Measurements from ENCODE around the gene LINGO3.

DNA sequence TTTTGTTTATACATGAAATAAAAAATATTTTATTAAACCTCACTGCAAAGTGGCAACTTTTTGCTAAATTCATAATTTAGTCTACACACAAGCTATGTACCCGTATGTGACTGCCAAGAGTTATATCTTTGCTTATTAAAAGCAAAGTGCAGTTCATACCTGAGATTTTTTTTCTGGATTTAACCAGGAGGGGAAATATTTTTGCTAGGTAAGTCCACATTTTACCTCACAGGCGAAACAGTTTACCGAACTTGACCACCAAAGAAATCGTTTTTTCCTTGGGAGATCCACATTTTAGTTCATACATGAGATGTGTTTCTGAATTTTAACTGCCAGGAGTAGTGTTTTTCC lies 39.5 kb downstream of the LINGO3 start:
- TF ChIP-seq SIX5 (IDR thresholded peaks at IDR 0.05; ENCODE audit: low read depth, low read length) (no peak), RFX5 (IDR thresholded peaks at IDR 0.05; ENCODE audit: borderline replicate concordance, low read depth, low read length) (no peak), EZH2 (IDR thresholded peaks at IDR 0.05; ENCODE audit: low read depth, low read length, severe bottlenecking) (no peak), BRCA1 (IDR thresholded peaks at IDR 0.05; ENCODE audit: low read depth, low read length) (no peak), BCL11A (IDR thresholded peaks at IDR 0.05; ENCODE audit: low read depth in 2 of 2, low read length in 2 of 2) (no peak), GABPA (IDR thresholded peaks at IDR 0.05; ENCODE audit: borderline replicate concordance, insufficient read depth, low read length) (no peak), POLR2AphosphoS5 (IDR thresholded peaks at IDR 0.05; ENCODE audit: low read depth, low read length) (no peak), RAD21 (IDR thresholded peaks at IDR 0.05 in 1 of 2, conservative IDR thresholded peaks at IDR 0.05 in 1 of 2; ENCODE audit: low read depth in 2 of 2, low read length in 2 of 2) (no peak), CEBPB (IDR thresholded peaks at IDR 0.05; ENCODE audit: low read depth, low read length) (no peak), HDAC6 (IDR thresholded peaks at IDR 0.05; ENCODE audit: low read depth, low read length) (no peak), POLR2A (IDR thresholded peaks at IDR 0.05; ENCODE audit: control extremely low read depth in 1 of 2, low read depth in 2 of 2, low read length in 2 of 2) (no peak)
- TF ChIP-seq, protein P1, sequence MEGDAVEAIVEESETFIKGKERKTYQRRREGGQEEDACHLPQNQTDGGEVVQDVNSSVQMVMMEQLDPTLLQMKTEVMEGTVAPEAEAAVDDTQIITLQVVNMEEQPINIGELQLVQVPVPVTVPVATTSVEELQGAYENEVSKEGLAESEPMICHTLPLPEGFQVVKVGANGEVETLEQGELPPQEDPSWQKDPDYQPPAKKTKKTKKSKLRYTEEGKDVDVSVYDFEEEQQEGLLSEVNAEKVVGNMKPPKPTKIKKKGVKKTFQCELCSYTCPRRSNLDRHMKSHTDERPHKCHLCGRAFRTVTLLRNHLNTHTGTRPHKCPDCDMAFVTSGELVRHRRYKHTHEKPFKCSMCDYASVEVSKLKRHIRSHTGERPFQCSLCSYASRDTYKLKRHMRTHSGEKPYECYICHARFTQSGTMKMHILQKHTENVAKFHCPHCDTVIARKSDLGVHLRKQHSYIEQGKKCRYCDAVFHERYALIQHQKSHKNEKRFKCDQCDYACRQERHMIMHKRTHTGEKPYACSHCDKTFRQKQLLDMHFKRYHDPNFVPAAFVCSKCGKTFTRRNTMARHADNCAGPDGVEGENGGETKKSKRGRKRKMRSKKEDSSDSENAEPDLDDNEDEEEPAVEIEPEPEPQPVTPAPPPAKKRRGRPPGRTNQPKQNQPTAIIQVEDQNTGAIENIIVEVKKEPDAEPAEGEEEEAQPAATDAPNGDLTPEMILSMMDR (IDR thresholded peaks at IDR 0.05; ENCODE audit: control extremely low read depth in 1 of 3, insufficient read depth in 1 of 3, low read depth in 1 of 3, low read length in 3 of 3), result no peak
- TF ChIP-seq, protein P2, sequence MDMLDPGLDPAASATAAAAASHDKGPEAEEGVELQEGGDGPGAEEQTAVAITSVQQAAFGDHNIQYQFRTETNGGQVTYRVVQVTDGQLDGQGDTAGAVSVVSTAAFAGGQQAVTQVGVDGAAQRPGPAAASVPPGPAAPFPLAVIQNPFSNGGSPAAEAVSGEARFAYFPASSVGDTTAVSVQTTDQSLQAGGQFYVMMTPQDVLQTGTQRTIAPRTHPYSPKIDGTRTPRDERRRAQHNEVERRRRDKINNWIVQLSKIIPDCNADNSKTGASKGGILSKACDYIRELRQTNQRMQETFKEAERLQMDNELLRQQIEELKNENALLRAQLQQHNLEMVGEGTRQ (IDR thresholded peaks at IDR 0.05; ENCODE audit: low read length), result no peak
